Ovary (tissue), 3 donors: ENCODE data around the gene YEATS2.

ENCODE experiments used
- POLR2A ChIP-seq: fragments of 450-650 bp; IDR thresholded peaks from one replicate; pipeline ENCODE4 v1.6.1; 2017; ENCODE audit warnings: antibody characterized with exemption, mild to moderate bottlenecking, moderate library complexity
- TF ChIP-seq, protein P1 (sequence below), 3 donors: fragments of 450-650 bp in 2 of 3; fragments of 200-600 bp in 1 of 3; IDR thresholded peaks; one replicate each; pipeline versions ENCODE4 v1.5.1 to v1.8.0; 2016 to 2022; ENCODE audit warnings: antibody characterized with exemption in 3 of 3, mild to moderate bottlenecking in 1 of 3
- donor health status: DM: no; HTN: no; CAD: no.

DNA sequence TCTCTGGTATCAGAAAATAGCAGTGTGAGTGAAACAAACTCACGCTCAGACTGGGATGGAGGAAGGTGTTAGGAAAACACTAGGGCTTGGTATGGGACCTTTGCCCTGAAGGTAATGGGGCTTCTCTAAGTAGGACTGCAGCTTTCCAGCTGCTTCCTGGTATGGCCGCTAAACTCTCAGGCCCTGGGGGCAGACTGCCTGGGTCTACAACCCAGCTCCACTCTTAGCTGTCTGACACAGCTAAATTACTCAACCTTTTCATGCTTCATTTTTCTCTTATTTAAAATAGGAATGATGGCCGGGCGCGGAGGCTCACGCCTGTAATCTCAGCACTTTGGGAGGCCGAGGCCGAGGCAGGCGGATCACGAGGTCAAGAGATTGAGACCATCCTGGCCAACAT lies 5.2 kb upstream of the YEATS2 start:
- TF ChIP-seq, protein P1, sequence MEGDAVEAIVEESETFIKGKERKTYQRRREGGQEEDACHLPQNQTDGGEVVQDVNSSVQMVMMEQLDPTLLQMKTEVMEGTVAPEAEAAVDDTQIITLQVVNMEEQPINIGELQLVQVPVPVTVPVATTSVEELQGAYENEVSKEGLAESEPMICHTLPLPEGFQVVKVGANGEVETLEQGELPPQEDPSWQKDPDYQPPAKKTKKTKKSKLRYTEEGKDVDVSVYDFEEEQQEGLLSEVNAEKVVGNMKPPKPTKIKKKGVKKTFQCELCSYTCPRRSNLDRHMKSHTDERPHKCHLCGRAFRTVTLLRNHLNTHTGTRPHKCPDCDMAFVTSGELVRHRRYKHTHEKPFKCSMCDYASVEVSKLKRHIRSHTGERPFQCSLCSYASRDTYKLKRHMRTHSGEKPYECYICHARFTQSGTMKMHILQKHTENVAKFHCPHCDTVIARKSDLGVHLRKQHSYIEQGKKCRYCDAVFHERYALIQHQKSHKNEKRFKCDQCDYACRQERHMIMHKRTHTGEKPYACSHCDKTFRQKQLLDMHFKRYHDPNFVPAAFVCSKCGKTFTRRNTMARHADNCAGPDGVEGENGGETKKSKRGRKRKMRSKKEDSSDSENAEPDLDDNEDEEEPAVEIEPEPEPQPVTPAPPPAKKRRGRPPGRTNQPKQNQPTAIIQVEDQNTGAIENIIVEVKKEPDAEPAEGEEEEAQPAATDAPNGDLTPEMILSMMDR (IDR thresholded peaks at IDR 0.05) = no peak
- TF ChIP-seq POLR2A = no peak
